ENCODE measurements around the gene MAP4K2. TPM values are rescaled to one million over a fixed set of nuclear protein-coding genes. Genes with fewer than 3 reads are reported as not detected.

Gene MAP4K2
- total RNA-seq, 4 donors from 2014 or later, result 3.3 to 34.7 (median 20.3) TPM

GRCh38 chr11:64794526-64794925 lies 8.5 kb downstream of the MAP4K2 start:
- Histone ChIP-seq H3K27ac (no peak overlapping the region), H3K4me1 (peaks cover 0 to 11% (median 0%) of the 10 kb centered on the region in 4 donors), H3K4me3 (no peak overlapping the region), H3K36me3 (peaks cover 0 to 20% (median 0%) of the 10 kb centered on the region in 3 donors), H3K9me3 (no peaks in the 10 kb centered on the region), H3K27me3 (no peaks in the 10 kb centered on the region)
- TF ChIP-seq POLR2A (IDR thresholded peaks at IDR 0.05), result no peak
- TF ChIP-seq, protein P1, sequence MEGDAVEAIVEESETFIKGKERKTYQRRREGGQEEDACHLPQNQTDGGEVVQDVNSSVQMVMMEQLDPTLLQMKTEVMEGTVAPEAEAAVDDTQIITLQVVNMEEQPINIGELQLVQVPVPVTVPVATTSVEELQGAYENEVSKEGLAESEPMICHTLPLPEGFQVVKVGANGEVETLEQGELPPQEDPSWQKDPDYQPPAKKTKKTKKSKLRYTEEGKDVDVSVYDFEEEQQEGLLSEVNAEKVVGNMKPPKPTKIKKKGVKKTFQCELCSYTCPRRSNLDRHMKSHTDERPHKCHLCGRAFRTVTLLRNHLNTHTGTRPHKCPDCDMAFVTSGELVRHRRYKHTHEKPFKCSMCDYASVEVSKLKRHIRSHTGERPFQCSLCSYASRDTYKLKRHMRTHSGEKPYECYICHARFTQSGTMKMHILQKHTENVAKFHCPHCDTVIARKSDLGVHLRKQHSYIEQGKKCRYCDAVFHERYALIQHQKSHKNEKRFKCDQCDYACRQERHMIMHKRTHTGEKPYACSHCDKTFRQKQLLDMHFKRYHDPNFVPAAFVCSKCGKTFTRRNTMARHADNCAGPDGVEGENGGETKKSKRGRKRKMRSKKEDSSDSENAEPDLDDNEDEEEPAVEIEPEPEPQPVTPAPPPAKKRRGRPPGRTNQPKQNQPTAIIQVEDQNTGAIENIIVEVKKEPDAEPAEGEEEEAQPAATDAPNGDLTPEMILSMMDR (IDR thresholded peaks at IDR 0.05), result no peak
- DNase-seq, result no peak

DNA sequence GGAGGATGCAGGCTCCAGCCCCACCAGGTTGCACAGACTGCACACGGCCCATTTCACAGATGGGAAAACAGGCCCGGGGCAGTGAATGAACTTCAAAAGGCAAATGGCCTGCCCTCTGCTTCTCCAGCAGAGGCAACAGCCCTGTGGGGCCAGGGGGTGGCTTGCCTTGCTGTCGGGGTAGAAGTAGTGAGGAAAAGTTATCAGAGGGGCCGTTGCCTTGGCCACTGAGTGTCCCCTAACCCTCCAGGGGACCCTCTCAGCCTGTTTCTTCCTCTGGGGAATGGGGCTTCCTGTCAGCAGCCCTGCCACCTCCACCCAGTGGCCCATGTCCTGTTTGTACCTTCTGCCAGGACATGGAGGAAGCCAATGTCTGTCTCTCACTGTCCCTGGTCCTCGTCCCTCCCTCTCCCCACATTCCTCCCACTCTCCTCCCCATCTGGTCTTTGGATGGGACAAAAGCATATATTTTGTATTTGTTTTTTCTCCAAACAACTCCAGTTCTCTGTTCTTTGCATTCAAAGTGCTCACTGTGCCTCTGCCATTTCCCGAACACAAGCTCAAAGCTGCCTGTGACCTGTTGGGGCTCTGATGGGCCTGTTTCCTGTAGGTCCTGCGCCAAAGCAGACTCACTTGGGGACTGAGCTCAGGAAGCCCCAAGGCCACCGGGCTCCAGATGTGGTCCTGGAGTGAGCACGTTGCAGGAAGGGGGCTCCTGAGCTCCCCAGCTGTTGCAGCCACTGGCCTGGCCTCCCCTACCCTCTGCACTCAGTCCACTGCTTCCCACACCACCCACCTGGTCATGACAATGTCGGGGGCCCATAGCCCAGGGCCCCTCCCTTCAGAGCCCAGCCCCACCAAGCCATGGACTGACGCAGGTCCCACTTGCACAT lies 9.5 kb downstream of the MAP4K2 start:
- TF ChIP-seq, protein P1 (IDR thresholded peaks at IDR 0.05), result no peak
- no peak for TF ChIP-seq POLR2A (IDR thresholded peaks at IDR 0.05)
- Histone ChIP-seq H3K27ac (peak overlapping the region in 1 of 4 donors; percentile 27), H3K36me3 (peaks cover 0 to 20% (median 0%) of the 10 kb centered on the region in 3 donors), H3K4me1 (peaks cover 0 to 7% (median 0%) of the 10 kb centered on the region in 4 donors), H3K27me3 (no peaks in the 10 kb centered on the region), H3K9me3 (no peaks in the 10 kb centered on the region), H3K4me3 (no peak overlapping the region)
- no peak for DNase-seq

DNA sequence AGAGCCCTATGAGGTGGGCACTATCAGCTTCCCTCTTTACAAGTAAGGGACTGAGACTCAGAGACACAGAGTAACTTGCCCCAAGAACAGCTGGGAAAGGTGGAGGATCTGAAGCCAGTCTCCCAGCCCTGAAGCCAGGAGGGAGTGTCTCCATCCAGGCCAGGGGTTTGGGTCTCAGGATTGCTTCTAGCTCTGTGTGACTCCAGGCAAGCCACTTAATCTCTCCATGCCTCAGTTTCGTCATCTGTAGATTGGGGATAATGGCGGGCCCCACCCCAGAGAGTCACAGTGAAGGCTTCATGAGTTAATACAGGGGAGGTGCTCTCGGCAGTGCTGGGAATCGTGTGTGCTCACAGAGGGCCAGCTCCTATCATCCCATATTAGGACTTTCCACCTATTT lies 10.5 kb downstream of the MAP4K2 start:
- Histone ChIP-seq H3K4me1 (peaks cover 0 to 10% (median 0%) of the 10 kb centered on the region in 4 donors), H3K27me3 (no peaks in the 10 kb centered on the region), H3K27ac (no peak overlapping the region), H3K36me3 (peaks cover 0 to 20% (median 0%) of the 10 kb centered on the region in 3 donors), H3K9me3 (no peaks in the 10 kb centered on the region), H3K4me3 (no peak overlapping the region)
- no peak for DNase-seq
- TF ChIP-seq, protein P1 (IDR thresholded peaks at IDR 0.05), result no peak
- no peak for TF ChIP-seq POLR2A (IDR thresholded peaks at IDR 0.05)

DNA sequence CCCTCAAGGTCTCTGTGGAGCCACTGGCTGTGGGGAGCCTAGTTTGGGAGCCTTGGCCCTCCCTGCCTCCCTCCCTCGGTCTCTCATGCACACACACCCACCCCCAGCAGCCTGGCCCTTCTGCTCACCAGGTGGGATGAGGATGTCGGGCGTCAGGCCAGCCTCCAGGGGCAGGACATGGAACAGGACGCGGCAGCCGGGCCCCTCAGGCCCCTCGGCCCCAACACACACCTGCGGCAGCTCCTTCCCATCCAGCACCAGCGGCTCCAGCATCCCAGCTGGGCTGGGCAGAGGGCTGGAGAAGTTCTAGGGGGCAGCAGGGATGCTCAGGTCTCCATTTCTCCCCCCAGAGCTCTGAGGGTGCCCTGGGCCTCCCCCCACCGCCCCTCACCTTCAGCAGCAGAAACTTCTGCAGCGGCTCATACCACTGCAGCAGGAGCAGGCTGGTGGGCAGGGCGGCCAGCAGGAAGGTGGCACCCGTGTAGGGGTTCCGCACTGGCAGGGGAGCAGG lies 11.2 kb downstream of the MAP4K2 start:
- Histone ChIP-seq H3K36me3 (peaks cover 0 to 17% (median 0%) of the 10 kb centered on the region in 3 donors), H3K4me3 (no peak overlapping the region), H3K4me1 (peaks cover 0 to 12% (median 0%) of the 10 kb centered on the region in 4 donors), H3K27me3 (no peaks in the 10 kb centered on the region), H3K27ac (no peak overlapping the region), H3K9me3 (no peaks in the 10 kb centered on the region)
- TF ChIP-seq, protein P1 (IDR thresholded peaks at IDR 0.05), result no peak
- no peak for TF ChIP-seq POLR2A (IDR thresholded peaks at IDR 0.05)
- no peak for DNase-seq

DNA sequence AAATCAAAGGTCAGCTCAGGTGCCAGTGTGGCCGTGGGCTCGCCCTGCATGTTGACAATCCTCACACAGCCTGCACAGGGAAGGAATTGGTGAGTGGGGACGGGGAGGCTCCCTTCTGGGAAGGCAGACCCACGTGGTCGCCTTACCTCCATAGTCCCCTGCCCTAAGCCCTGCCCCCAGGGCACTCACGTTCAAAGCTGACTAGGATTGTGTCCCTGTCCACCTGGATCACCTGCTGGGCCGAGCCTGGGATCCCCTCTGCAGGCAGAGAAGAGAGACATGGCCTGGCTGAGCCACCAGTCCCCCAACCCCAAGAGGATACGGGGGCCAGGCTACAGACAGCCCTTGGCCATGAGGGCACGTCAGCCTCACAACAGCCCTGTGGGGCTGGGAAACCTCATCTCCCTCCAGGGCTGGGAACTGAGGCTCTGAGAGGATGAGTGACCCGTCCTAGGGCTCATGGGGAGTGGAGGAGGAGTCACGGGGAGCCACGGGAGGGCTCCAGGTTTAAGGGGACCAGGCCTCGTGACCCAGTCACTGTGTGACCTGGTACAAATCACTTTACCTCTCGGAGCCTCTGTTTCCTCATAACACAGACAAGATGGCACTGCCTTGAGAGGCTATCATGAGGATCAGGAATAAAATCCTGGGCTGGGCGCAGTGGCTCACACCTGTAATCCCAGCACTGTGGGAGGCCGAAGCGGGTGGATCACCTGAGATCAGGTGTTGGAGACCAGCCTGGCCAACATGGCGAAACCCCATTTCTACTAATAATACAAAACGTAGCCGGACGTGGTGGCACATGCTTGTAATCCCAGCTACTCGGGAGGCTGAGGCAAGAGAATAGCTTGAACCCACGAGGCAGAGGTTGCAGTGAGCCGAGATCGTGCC lies 12.6 kb downstream of the MAP4K2 start:
- no peak overlapping the region for H3K27ac ChIP-seq
- no peak overlapping the region for H3K4me3 ChIP-seq
- H3K36me3 ChIP-seq, result peaks cover 0 to 6% (median 0%) of the 10 kb centered on the region in 3 donors
- no peaks in the 10 kb centered on the region for H3K27me3 ChIP-seq
- DNase-seq, result no peak
- peaks cover 0 to 12% (median 0%) of the 10 kb centered on the region in 4 donors for H3K4me1 ChIP-seq
- TF ChIP-seq, protein P1 (IDR thresholded peaks at IDR 0.05), result no peak
- TF ChIP-seq POLR2A (IDR thresholded peaks at IDR 0.05), result no peak
- no peaks in the 10 kb centered on the region for H3K9me3 ChIP-seq
